HG03060 (cell line): ENCODE data around the gene RYR1.
A peak's percentile ranks its signal among the peaks of the same experiment; 100 is the strongest.
"Not testable (repeated sequence)": the region's sequence is repeated elsewhere in the genome, so short reads cannot be mapped to it uniquely, and the experiment has no call there.

Source experiments
- ATAC-seq: cut with Tn5 transposase; IDR thresholded peaks from one replicate; pipeline ENCODE4 v1.9.1; 2021; ENCODE audit warnings: low read depth, moderate number of reproducible peaks; ENCODE audit not compliant: unreplicated experiment

Gene RYR1

GRCh38 chr19:38399537-38399936, 34.0 kb upstream of the RYR1 start:
- ATAC-seq = no peak

GRCh38 chr19:38400361-38400760, 33.1 kb upstream of the RYR1 start:
- no peak for ATAC-seq

GRCh38 chr19:38401148-38401547, 32.3 kb upstream of the RYR1 start:
- no peak for ATAC-seq

- no peak for ATAC-seq
Observed at GRCh38 chr19:38402623-38402966, 30.9 kb upstream of the RYR1 start.

GRCh38 chr19:38402967-38403674, 30.4 kb upstream of the RYR1 start, which contains the start of gene FAM98C:
Gene FAM98C (plus strand): TSS chr19:38403093. CDS start chr19:38403154, 61 bp downstream.
- ATAC-seq = peak; percentile 68

GRCh38 chr19:38404858-38405257, 28.6 kb upstream of the RYR1 start:
- no peak for ATAC-seq

- ATAC-seq = no peak
Observed at GRCh38 chr19:38405276-38405675, 28.2 kb upstream of the RYR1 start.

- ATAC-seq = no peak
Observed at GRCh38 chr19:38409631-38410133, 23.8 kb upstream of the RYR1 start.

- ATAC-seq = not testable (repeated sequence)
Observed at GRCh38 chr19:38410407-38410806, 23.1 kb upstream of the RYR1 start.

GRCh38 chr19:38411041-38411712, 22.3 kb upstream of the RYR1 start:
- ATAC-seq = no peak

GRCh38 chr19:38411898-38412297, 21.6 kb upstream of the RYR1 start:
- not testable (repeated sequence) for ATAC-seq

GRCh38 chr19:38412491-38412890, 21.0 kb upstream of the RYR1 start:
- no peak for ATAC-seq

GRCh38 chr19:38412961-38413360, 20.5 kb upstream of the RYR1 start:
- ATAC-seq = no peak

- ATAC-seq = no peak
Observed at GRCh38 chr19:38413416-38413815, 20.1 kb upstream of the RYR1 start.

GRCh38 chr19:38417146-38417543, 16.3 kb upstream of the RYR1 start:
- no peak for ATAC-seq

GRCh38 chr19:38417544-38418506, 15.7 kb upstream of the RYR1 start:
- no peak for ATAC-seq

- ATAC-seq = no peak
Observed at GRCh38 chr19:38420935-38421334, 12.6 kb upstream of the RYR1 start.

- no peak for ATAC-seq
Observed at GRCh38 chr19:38421856-38422255, 11.6 kb upstream of the RYR1 start.

GRCh38 chr19:38422438-38422837, 11.1 kb upstream of the RYR1 start:
- no peak for ATAC-seq

GRCh38 chr19:38424272-38424671, 9.2 kb upstream of the RYR1 start:
- no peak for ATAC-seq
